Activated CD8-positive, alpha-beta T cell treated with anti-CD3 and anti-CD28 coated beads for 36 hours (primary cell): ENCODE data around the gene ADAT3. TPM values are rescaled to one million over a fixed set of nuclear protein-coding genes. Genes with fewer than 3 reads are reported as not detected.
"Not testable (repeated sequence)": the region's sequence is repeated elsewhere in the genome, so short reads cannot be mapped to it uniquely, and the experiment has no call there.

ENCODE experiments used
- ATAC-seq: fragments of 200-7000 bp; cut with Tn5 transposase; one replicate; pipeline ENCODE4 v1.10.0; 2021; ENCODE audit warnings: mild to moderate bottlenecking, moderate library complexity
- CTCF ChIA-PET: fragments of 350-600 bp; sonication (Branson Sonifier 250); formaldehyde crosslinking; loops from one replicate; lab custom pipeline; 2021; ENCODE audit warnings: antibody characterized with exemption; lab: Charles Lee
- POLR2A ChIA-PET: fragments of 350-600 bp; sonication (Branson Sonifier 250); formaldehyde crosslinking; loops from one replicate; lab custom pipeline; 2021; ENCODE audit warnings: antibody characterized with exemption; lab: Charles Lee
- DNase-seq: peaks from one replicate; pipeline ENCODE4 v3.0.0-alpha.2; 2020
- H3K27ac Mint-ChIP-seq: one replicate; pipeline ENCODE4 v1.8.0; 2021; ENCODE audit warnings: mild to moderate bottlenecking, mixed read lengths
- H3K27me3 Mint-ChIP-seq: one replicate; pipeline ENCODE4 v1.8.0; 2021; ENCODE audit warnings: mixed read lengths
- H3K36me3 Mint-ChIP-seq: one replicate; pipeline ENCODE4 v1.8.0; 2021; ENCODE audit warnings: low read depth, mixed read lengths
- H3K4me1 Mint-ChIP-seq: one replicate; pipeline ENCODE4 v1.8.0; 2021; ENCODE audit warnings: low read depth, mixed read lengths
- H3K4me3 Mint-ChIP-seq: one replicate; pipeline ENCODE4 v1.8.0; 2021; ENCODE audit warnings: mild to moderate bottlenecking, moderate library complexity, mixed read lengths
- H3K9me3 Mint-ChIP-seq: one replicate; pipeline ENCODE4 v1.8.0; 2021; ENCODE audit warnings: mixed read lengths
- CTCF ChIP-seq: fragments of 200-600 bp; IDR thresholded peaks from one replicate; pipeline ENCODE4 v1.8.0; 2022; ENCODE audit warnings: antibody characterized with exemption, mild to moderate bottlenecking
- intact Hi-C: fragments of 100-400 bp; cut with micrococcal nuclease; formaldehyde crosslinking; loops from one replicate; pipeline ENCODE4 v1.10.0; 2022
- total RNA-seq, 2 experiments: library from RNA; stranded (reverse); gene quantifications; one replicate each; pipeline ENCODE4 v1.2.3, GENCODE V29; 2021

ADAT3 gene
- total RNA-seq, 2 experiments from 2014 or later, result 5.3 to 6.7 TPM

- peaks cover 23% of the 10 kb centered on the region for H3K36me3 Mint-ChIP-seq
- H3K4me1 Mint-ChIP-seq, result peaks cover 34% of the 10 kb centered on the region
- intact Hi-C loops, result no loop called here
- DNase-seq, result no peak
- TF ChIP-seq CTCF, result no peak
- CTCF ChIA-PET, result interaction anchor here (1.0 to 1.2 kb wide), 2 partner anchors 20 to 45 kb away, joined by 3 to 4 read pairs; no protein-coding TSS in a partner anchor
- H3K9me3 Mint-ChIP-seq, result no peaks in the 10 kb centered on the region
- POLR2A ChIA-PET, result interaction anchor here (0.7 to 3.4 kb wide), 5 partner anchors 8 to 37 kb away, joined by 3 to 13 read pairs (median 11); no protein-coding TSS in a partner anchor
- H3K4me3 Mint-ChIP-seq, result peak overlapping the region; percentile 94
- H3K27me3 Mint-ChIP-seq, result no peaks in the 10 kb centered on the region
- H3K27ac Mint-ChIP-seq, result peak overlapping the region; percentile 94
- peak; percentile 1 for ATAC-seq
Measured at GRCh38 chr19:1884719-1885334, 20.4 kb upstream of the ADAT3 start.

- Mint-ChIP-seq H3K36me3 (peaks cover 23% of the 10 kb centered on the region), H3K27ac (peak within 1 kb of the TSS; percentile 94), H3K4me1 (peaks cover 30% of the 10 kb centered on the region), H3K4me3 (peak within 1 kb of the TSS; percentile 94)
- ChIA-PET POLR2A (interaction anchor here (0.7 to 3.4 kb wide), 4 partner anchors 9 to 27 kb away, joined by 3 to 13 read pairs (median 12); no protein-coding TSS in a partner anchor), CTCF (interaction anchor here (1.2 kb wide), 1 partner anchor 44 kb away, joined by 4 read pairs; no protein-coding TSS in a partner anchor)
- H3K27me3 Mint-ChIP-seq, intact Hi-C loops, H3K9me3 Mint-ChIP-seq: not testable (repeated sequence)
- DNase-seq, result peak; percentile 97
- ATAC-seq, result peak; percentile 78
Measured at GRCh38 chr19:1885398-1886119, 19.6 kb upstream of the ADAT3 start, which contains the start of gene ABHD17A. ABHD17A (minus strand) TSS chr19:1885496; CDS start chr19:1881566, 3,930 bp downstream.

- CTCF ChIA-PET, H3K4me3 Mint-ChIP-seq, H3K27ac Mint-ChIP-seq, intact Hi-C loops, H3K27me3 Mint-ChIP-seq, H3K9me3 Mint-ChIP-seq, DNase-seq, ATAC-seq: not testable (repeated sequence)
- H3K36me3 Mint-ChIP-seq, result peaks cover 23% of the 10 kb centered on the region
- POLR2A ChIA-PET, result interaction anchor here (1.8 to 1.9 kb wide), 2 partner anchors 10 to 11 kb away, joined by 4 to 12 read pairs; no protein-coding TSS in a partner anchor
- peaks cover 27% of the 10 kb centered on the region for H3K4me1 Mint-ChIP-seq
Measured at GRCh38 chr19:1886360-1886759, 18.8 kb upstream of the ADAT3 start.

DNA sequence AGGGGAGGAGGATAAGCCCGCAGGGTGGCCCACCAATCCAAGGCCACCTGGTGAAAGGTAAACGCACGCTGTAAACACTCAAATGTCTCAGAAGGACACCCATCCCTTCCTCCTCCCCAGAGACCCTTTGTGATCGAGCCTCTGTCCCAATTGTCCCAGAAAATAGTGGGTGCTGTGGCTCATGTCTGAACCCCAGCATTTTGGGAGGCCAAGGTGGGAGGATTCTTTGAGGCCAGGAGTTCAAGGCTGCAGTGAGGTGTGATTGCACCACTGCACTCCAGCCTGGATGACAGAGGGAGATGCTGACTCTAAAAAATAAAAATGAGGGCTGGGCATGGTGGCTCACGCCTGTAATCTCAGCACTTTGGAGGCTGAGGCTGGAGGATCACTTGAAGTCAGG lies 16.8 kb upstream of the ADAT3 start:
- Mint-ChIP-seq H3K4me3 (no peak overlapping the region), H3K4me1 (peaks cover 16% of the 10 kb centered on the region), H3K27me3 (no peaks in the 10 kb centered on the region), H3K36me3 (peaks cover 11% of the 10 kb centered on the region), H3K9me3 (no peaks in the 10 kb centered on the region), H3K27ac (no peak overlapping the region)
- CTCF ChIA-PET, result interaction anchor here (0.6 kb wide), 1 partner anchor 23 kb away, joined by 3 read pairs; no protein-coding TSS in a partner anchor
- ATAC-seq (no peak), DNase-seq (no peak)
- no peak for TF ChIP-seq CTCF
- POLR2A ChIA-PET, result interaction anchor here (1.3 to 1.9 kb wide), 2 partner anchors 8 to 144 kb away, joined by 3 to 4 read pairs; no protein-coding TSS in a partner anchor
- intact Hi-C loops, result no loop called here

GRCh38 chr19:1889907-1890306 lies 15.3 kb upstream of the ADAT3 start:
- POLR2A ChIA-PET, result no interaction called here
- no peak for TF ChIP-seq CTCF
- H3K4me1 Mint-ChIP-seq, result peaks cover 15% of the 10 kb centered on the region

More at GRCh38 chr19:1889907-1890306, 15.3 kb upstream of the ADAT3 start:
- ATAC-seq, result no peak
- Mint-ChIP-seq H3K9me3 (no peaks in the 10 kb centered on the region), H3K27me3 (no peaks in the 10 kb centered on the region), H3K36me3 (no peaks in the 10 kb centered on the region), H3K27ac (no peak overlapping the region), H3K4me3 (no peak overlapping the region)
- no peak for DNase-seq
- CTCF ChIA-PET, result interaction anchor here (1.0 kb wide), 1 partner anchor 25 kb away, joined by 3 read pairs; no protein-coding TSS in a partner anchor
- intact Hi-C loops, result no loop called here
